Forelimb muscle (tissue), 1 donor: Measurements from ENCODE around the gene FN1. TPM values are rescaled to one million over a fixed set of nuclear protein-coding genes. Genes with fewer than 3 reads are reported as not detected.
A peak's percentile ranks its signal among the peaks of the same experiment; 100 is the strongest.
"Not testable (repeated sequence)": the region's sequence is repeated elsewhere in the genome, so short reads cannot be mapped to it uniquely, and the experiment has no call there.

Experiments used
- DNase-seq: peaks from one replicate; pipeline ENCODE4 v3.0.0-alpha.2; 2013; ENCODE audit warnings: low read depth
- polyA plus RNA-seq: library from polyadenylated mRNA; unstranded; fragments of 120-200 nt; gene quantifications from one replicate; pipeline ENCODE4 v1.2.1, GENCODE V29; 2013; ENCODE audit not compliant: insufficient read length

FN1 gene
- polyA plus RNA-seq, 1 donor, result 410 TPM

- no peak for DNase-seq
Observed at GRCh38 chr2:215338883-215339679, 96.8 kb downstream of the FN1 start.

DNA sequence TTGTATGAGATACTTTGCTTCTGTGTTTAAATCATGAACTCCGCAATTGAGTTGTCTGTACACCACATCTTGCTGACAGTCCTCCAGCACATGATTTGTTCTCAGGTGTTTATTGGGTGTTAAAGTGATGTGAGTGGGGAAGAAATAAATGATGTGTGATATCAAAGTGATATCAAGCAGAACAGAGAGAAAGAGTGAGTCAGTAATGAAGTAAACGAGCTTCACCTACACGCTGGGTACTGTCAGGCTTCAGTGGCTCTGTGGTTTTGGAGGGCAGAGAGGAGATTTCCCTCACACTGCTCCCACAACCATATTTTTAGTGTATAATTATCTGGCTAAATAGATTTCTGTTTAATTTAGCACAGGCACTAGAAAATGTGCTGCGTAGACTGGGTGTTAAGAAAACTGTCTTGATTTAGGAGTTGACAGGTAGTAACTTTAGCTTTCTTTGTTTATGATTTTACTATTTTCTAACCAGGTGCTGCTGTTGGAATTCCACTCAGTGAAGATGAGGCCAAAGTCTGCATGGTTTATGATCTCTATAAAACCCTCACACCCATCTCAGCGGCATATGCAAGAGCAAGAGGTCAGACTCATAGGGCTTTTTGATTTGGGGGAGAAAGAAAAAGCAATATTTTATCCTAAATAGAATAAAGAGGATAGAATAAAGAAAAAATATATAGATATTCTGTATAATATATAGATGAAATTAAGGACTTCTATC is 102.8 kb downstream of the FN1 start:
- DNase-seq, result no peak

- no peak for DNase-seq
Observed at GRCh38 chr2:215328066-215328465, 107.8 kb downstream of the FN1 start.

- no peak for DNase-seq
Observed at GRCh38 chr2:215324811-215325210, 111.1 kb downstream of the FN1 start.

- no peak for DNase-seq
Observed at GRCh38 chr2:215320679-215321078, 115.2 kb downstream of the FN1 start.

DNA sequence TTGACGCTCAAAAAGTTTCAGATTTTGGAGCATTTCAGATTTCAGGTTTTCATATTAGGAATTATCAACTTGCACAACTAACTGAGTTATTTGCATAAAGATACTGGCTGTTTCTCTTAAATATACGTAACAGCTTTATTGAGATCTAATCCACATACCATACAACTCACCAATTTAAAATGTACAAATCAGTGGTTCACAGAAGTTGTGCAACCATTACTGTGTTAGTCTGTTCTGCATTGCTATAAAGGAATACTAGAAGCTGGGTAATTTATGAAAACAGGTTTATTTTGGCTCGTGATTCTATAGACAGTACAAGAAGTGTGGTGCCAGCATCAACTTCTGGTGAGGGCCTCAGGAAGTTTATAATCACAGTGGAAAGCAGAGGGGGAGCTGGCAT is 115.8 kb downstream of the FN1 start:
- DNase-seq, result no peak

GRCh38 chr2:215319500-215319899 is 116.4 kb downstream of the FN1 start:
- no peak for DNase-seq

GRCh38 chr2:215316336-215316735 is 119.5 kb downstream of the FN1 start:
- DNase-seq, result no peak

- no peak for DNase-seq
Observed at GRCh38 chr2:215315301-215315700, 120.6 kb downstream of the FN1 start.

DNA sequence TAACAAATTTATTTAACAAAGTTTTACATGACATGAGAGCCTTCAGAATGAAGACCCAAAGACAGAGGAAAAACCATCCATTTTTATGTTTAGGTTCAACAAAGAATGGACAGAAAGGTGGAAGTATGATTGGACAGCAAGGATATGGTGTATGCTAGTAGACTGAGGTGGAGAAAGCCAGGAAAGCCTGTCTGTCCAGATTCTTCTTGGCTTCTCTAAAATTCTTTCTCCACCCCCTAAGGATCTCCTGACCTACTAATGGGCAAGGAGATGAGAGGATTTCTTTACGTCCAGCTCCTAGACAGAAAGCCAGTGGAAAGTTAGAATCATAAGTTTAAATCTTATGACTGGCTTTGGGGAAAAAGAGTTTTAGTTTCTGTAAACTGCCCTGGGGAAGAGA is 121.0 kb downstream of the FN1 start:
- DNase-seq, result no peak

- DNase-seq, result no peak
Observed at GRCh38 chr2:215313255-215313613, 122.6 kb downstream of the FN1 start.

- DNase-seq, result peak; percentile 52
Observed at GRCh38 chr2:215311625-215312396, 124.1 kb downstream of the FN1 start, which contains the start of gene ATIC. Gene ATIC (plus strand): TSS chr2:215312059. CDS start chr2:215312143, 84 bp downstream.

- not testable (repeated sequence) for DNase-seq
Observed at GRCh38 chr2:215311259-215311624, 124.6 kb downstream of the FN1 start.

Other genes starting within 250 kb of the FN1 start
- gene ATIC, start 124.0 kb downstream of the FN1 start, polyA plus RNA-seq, result 41.6 TPM